ENCODE measurements around the gene AMER2.

- TF ChIP-seq CTCF (IDR thresholded peaks at IDR 0.05), result no peak
- TF ChIP-seq POLR2A (IDR thresholded peaks at IDR 0.05), result no peak
- TF ChIP-seq POLR2AphosphoS5 (IDR thresholded peaks at IDR 0.05), result no peak
Observed at GRCh38 chr13:25135896-25136295, 36.2 kb downstream of the AMER2 start.

Data from breast epithelium (tissue), 3 donors.